Kidney (tissue), 14 donors: ENCODE data around the gene ACTR6. TPM values are rescaled to one million over a fixed set of nuclear protein-coding genes. Genes with fewer than 3 reads are reported as not detected.

Source experiments
- DNase-seq, 5 donors: peaks; one replicate each; pipeline ENCODE4 v3.0.0-alpha.2; 2013 to 2020
- FAIRE-seq: peaks from 2 replicates; lab custom pipeline; 2012; peaks lifted over from hg19 to GRCh38; lab: Jason Lieb, UNC
- H3K27ac ChIP-seq, 2 donors: one replicate each; pipeline ENCODE4 v1.7.0; 2013; ENCODE audit warnings: low read depth in 2 of 2, low read length in 2 of 2, inconsistent platforms in 1 of 2
- H3K27me3 ChIP-seq: one replicate; pipeline ENCODE4 v1.7.1; 2013; ENCODE audit warnings: low read length, inconsistent platforms; ENCODE audit not compliant: control insufficient read depth, insufficient read depth
- H3K36me3 ChIP-seq, 3 donors: one replicate each; pipeline versions ENCODE4 v1.7.0 to v1.7.1; 2013; ENCODE audit warnings: low read length in 3 of 3, control low read depth in 1 of 3, inconsistent platforms in 1 of 3; ENCODE audit not compliant: insufficient read depth in 3 of 3, control insufficient read depth in 2 of 3
- H3K4me1 ChIP-seq, 3 donors: one replicate each; pipeline versions ENCODE4 v1.7.0 to v1.7.1; 2013; ENCODE audit warnings: low read length in 3 of 3, inconsistent platforms in 1 of 3, low read depth in 1 of 3; ENCODE audit not compliant: control insufficient read depth in 2 of 3, insufficient read depth in 2 of 3
- H3K4me3 ChIP-seq, 3 donors: one replicate each; pipeline versions ENCODE4 v1.7.0 to v1.8.1; 2013; ENCODE audit warnings: low read length in 3 of 3, control low read depth in 1 of 3, inconsistent platforms in 1 of 3
- H3K9ac ChIP-seq, 3 donors: one replicate each; pipeline versions ENCODE4 v1.7.0 to v1.7.1; 2013; ENCODE audit warnings: low read length in 3 of 3, control low read depth in 1 of 3, inconsistent platforms in 1 of 3
- H3K9me3 ChIP-seq, 3 donors: one replicate each; pipeline versions ENCODE4 v1.7.0 to v1.7.1; 2013; ENCODE audit warnings: low read length in 3 of 3, control low read depth in 1 of 3, inconsistent platforms in 1 of 3; ENCODE audit not compliant: control insufficient read depth in 2 of 3, insufficient read depth in 1 of 3
- intact Hi-C: fragments of 100-400 bp; cut with DNase I; formaldehyde crosslinking; loops from one replicate; pipeline ENCODE4 v1.11.1; 2022
- polyA plus RNA-seq: library from polyadenylated mRNA; stranded (reverse); fragments of 350-450 nt; fragmentation: Illumina TruSeq; extraction: RNeasy Lipid Tissue Mini Kit (QIAGEN cat#74804); gene quantifications from one replicate; pipeline ENCODE4 v1.2.3, GENCODE V29; 2014; ENCODE audit warnings: low read depth, low replicate concordance; ENCODE audit not compliant: insufficient read depth
- total RNA-seq: library from RNA; stranded (reverse); fragmentation: NEBNext Ultra II Directional; extraction: Animal tissue kit (Norgen Biotek cat#: 25700); gene quantifications from one replicate; pipeline ENCODE4 v1.2.1, GENCODE V29; 2021
- TF ChIP-seq, protein P1 (sequence below): IDR thresholded peaks from 3 replicates; pipeline ENCODE4 v1.5.1; 2012; ENCODE audit warnings: mild to moderate bottlenecking, moderate library complexity, borderline replicate concordance; ENCODE audit not compliant: insufficient read depth; ENCODE audit errors: extremely low read depth
- donor health status: control.
- donor health status: control.
- donor health status: control.
- donor health status: control.
- donor health status: control.
- donor health status: DM: yes; HTN: yes; CAD: no.
- donor health status: Normal renal cell carcinoma (clear cell type).

Gene ACTR6
- total and polyA plus RNA-seq, 2 donors from 2014 or later: 23.1 to 29.2 TPM

DNA sequence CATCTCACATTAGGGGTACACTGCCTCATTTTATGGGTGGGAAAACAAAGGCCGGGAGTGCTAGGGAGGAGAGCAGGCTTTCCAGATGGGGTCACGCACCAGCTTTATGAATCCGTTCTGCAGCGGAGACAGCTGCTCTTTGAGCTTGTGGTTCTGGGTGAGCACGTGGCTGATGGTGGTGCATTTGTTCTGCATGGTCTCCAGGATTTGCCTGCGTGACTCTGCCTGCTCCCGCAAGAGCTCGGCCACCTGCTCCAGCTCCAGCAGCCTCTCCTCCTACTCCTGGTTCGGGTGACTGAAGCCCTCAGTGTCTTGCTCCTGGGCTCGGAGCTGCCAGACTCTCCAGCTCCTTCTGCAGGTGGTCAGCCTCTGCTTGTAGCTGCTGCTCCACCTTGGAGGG lies 34.4 kb upstream of the ACTR6 start:
- peaks cover 0 to 7% (median 0%) of the 10 kb centered on the region in 3 donors for H3K4me1 ChIP-seq
- H3K36me3 ChIP-seq: peaks cover 0 to 7% (median 0%) of the 10 kb centered on the region in 3 donors
- intact Hi-C loops: no loop called here
- TF ChIP-seq, protein P1, sequence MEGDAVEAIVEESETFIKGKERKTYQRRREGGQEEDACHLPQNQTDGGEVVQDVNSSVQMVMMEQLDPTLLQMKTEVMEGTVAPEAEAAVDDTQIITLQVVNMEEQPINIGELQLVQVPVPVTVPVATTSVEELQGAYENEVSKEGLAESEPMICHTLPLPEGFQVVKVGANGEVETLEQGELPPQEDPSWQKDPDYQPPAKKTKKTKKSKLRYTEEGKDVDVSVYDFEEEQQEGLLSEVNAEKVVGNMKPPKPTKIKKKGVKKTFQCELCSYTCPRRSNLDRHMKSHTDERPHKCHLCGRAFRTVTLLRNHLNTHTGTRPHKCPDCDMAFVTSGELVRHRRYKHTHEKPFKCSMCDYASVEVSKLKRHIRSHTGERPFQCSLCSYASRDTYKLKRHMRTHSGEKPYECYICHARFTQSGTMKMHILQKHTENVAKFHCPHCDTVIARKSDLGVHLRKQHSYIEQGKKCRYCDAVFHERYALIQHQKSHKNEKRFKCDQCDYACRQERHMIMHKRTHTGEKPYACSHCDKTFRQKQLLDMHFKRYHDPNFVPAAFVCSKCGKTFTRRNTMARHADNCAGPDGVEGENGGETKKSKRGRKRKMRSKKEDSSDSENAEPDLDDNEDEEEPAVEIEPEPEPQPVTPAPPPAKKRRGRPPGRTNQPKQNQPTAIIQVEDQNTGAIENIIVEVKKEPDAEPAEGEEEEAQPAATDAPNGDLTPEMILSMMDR: no peak
- no peak for DNase-seq
- no peak overlapping the region for H3K27ac ChIP-seq
- H3K9me3 ChIP-seq: no peaks in the 10 kb centered on the region
- H3K9ac ChIP-seq: no peak overlapping the region
- H3K27me3 ChIP-seq: no peaks in the 10 kb centered on the region
- FAIRE-seq: no peak
- no peak overlapping the region for H3K4me3 ChIP-seq

DNA sequence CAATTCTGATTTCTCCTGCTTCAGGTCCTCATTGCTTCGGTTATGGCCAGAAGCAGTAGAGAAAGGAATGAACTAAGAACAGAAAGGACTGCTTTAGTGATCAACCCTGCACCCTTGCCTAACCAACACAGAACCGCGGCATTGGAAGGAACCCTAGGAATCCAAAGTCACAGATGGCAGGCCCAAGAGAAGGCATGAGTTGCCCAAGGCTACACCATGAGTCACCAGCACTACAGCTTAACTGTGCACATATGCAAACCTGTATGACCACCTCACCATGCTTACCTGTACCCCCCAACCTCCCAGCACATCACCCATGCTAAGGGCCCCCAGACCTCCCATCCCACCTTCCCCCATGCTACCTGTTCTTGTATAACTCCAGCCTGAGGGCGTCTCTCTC lies 32.1 kb upstream of the ACTR6 start:
- FAIRE-seq (no peak), DNase-seq (no peak)
- Histone ChIP-seq H3K4me1 (peaks cover 0 to 7% (median 4%) of the 10 kb centered on the region in 3 donors), H3K9ac (no peak overlapping the region), H3K27me3 (no peaks in the 10 kb centered on the region), H3K36me3 (peaks cover 0 to 7% (median 0%) of the 10 kb centered on the region in 3 donors), H3K27ac (no peak overlapping the region), H3K9me3 (no peaks in the 10 kb centered on the region), H3K4me3 (no peak overlapping the region)
- intact Hi-C loops: no loop called here
- TF ChIP-seq, protein P1: no peak

DNA sequence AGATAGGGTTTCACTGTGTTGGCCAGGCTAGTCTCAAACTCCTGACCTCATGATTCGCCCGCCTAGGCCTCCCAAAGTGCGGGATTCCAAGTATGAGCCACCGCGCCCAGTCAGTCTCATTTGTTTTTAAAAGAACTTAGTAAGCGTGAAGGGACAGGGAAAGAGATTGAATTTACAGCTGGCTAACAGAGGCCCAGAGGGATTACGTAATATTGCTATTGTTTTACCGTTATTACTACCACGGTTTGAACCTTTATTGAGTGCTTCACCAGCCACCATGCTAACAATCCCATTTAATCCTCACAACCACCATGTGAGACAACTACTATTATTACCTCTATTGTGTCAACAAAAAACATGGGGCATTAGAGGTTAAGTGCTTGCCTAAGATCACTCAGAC lies 31.3 kb upstream of the ACTR6 start:
- intact Hi-C loops: no loop called here
- FAIRE-seq: no peak

More for the DNA sequence above, 31.3 kb upstream of the ACTR6 start:
- peaks cover 0 to 4% (median 2%) of the 10 kb centered on the region in 3 donors for H3K4me1 ChIP-seq
- no peaks in the 10 kb centered on the region for H3K27me3 ChIP-seq
- no peaks in the 10 kb centered on the region for H3K9me3 ChIP-seq
- DNase-seq: no peak
- TF ChIP-seq, protein P1: no peak
- no peak overlapping the region for H3K27ac ChIP-seq
- peaks cover 0 to 7% (median 0%) of the 10 kb centered on the region in 3 donors for H3K36me3 ChIP-seq
- no peak overlapping the region for H3K9ac ChIP-seq
- no peak overlapping the region for H3K4me3 ChIP-seq
